ENCODE measurements around the gene DEF6.
A peak's percentile ranks its signal among the peaks of the same experiment; 100 is the strongest.
"Not testable (repeated sequence)": the region's sequence is repeated elsewhere in the genome, so short reads cannot be mapped to it uniquely, and the experiment has no call there.

DEF6 gene

GRCh38 chr6:35295521-35296315, 1.9 kb upstream of the DEF6 start:
- Mint-ChIP-seq H3K9me3 (no peaks in the 10 kb centered on the region), H3K27me3 (no peaks in the 10 kb centered on the region), H3K36me3 (peaks cover 9% of the 10 kb centered on the region), H3K4me3 (no peak overlapping the region), H3K4me1 (peaks cover 32% of the 10 kb centered on the region), H3K27ac (no peak overlapping the region)

- peaks cover 6% of the 10 kb centered on the region for H3K36me3 Mint-ChIP-seq
- H3K4me1 Mint-ChIP-seq, result peaks cover 44% of the 10 kb centered on the region
- peak overlapping the region; percentile 55 for H3K27ac Mint-ChIP-seq
- H3K9me3 Mint-ChIP-seq, result no peaks in the 10 kb centered on the region
- H3K4me3 Mint-ChIP-seq, result peak overlapping the region; percentile 87
- no peaks in the 10 kb centered on the region for H3K27me3 Mint-ChIP-seq
These were observed 552 bp upstream of the DEF6 start for GRCh38 chr6:35296931-35297600.

- Mint-ChIP-seq H3K36me3 (peaks cover 5% of the 10 kb centered on the region), H3K4me1 (peaks cover 60% of the 10 kb centered on the region), H3K27ac (peak overlapping the region; percentile 97), H3K4me3 (peak overlapping the region; percentile 87), H3K9me3 (no peaks in the 10 kb centered on the region), H3K27me3 (no peaks in the 10 kb centered on the region)
These were observed 1.1 kb downstream of the DEF6 start for GRCh38 chr6:35298625-35299140.

DNA sequence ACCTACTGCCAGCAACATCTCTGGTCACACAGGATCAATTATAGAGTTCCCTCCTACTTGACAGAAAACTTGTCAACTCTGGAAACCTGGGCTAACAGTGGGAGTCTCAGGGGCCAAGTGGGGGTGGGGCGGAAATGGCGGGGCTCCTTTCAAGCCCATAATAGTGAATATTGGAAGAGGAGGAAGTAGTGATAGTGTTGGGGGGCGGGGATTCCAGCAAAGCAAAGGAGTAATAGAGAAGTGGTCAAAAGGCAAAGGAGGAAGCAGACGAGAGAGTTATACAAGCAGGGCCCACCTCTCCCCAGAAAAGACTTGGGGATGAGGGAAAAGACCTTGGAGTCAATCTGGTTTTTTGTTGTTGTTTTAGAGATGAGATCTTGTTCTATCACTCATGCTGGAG, 2.1 kb downstream of the DEF6 start:
- Mint-ChIP-seq H3K27me3 (no peaks in the 10 kb centered on the region), H3K27ac (peak overlapping the region; percentile 97), H3K4me1 (peaks cover 63% of the 10 kb centered on the region), H3K36me3 (peaks cover 8% of the 10 kb centered on the region), H3K4me3 (peak overlapping the region; percentile 87), H3K9me3 (no peaks in the 10 kb centered on the region)

DNA sequence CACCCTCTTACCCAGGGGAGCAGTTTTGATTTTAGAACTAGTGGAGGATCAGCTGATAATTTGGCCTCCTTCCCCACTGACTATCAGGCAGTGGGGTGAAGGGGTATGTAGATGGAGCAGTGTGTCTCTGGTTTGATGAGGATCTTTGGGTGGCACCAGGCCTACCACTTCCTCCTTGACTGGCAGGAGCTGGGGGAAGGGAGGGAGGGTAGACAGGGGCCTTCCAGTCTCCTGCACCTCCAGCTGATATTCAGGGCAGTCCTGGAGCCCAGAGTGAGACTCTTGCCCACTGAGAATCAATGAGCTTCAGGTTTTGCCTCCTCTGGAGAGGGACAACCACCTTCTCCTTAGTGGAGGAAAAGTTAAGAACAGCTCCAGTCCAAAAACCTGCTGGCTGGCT, 3.2 kb downstream of the DEF6 start:
- peaks cover 63% of the 10 kb centered on the region for H3K4me1 Mint-ChIP-seq
- no peaks in the 10 kb centered on the region for H3K9me3 Mint-ChIP-seq
- no peaks in the 10 kb centered on the region for H3K27me3 Mint-ChIP-seq
- H3K4me3 Mint-ChIP-seq, result peak overlapping the region; percentile 87
- H3K27ac Mint-ChIP-seq, result peak overlapping the region; percentile 97
- peaks cover 8% of the 10 kb centered on the region for H3K36me3 Mint-ChIP-seq

GRCh38 chr6:35302604-35303241, 5.1 kb downstream of the DEF6 start:
- Mint-ChIP-seq H3K27ac (peak overlapping the region; percentile 97), H3K27me3 (no peaks in the 10 kb centered on the region), H3K4me1 (peaks cover 73% of the 10 kb centered on the region), H3K9me3 (no peaks in the 10 kb centered on the region), H3K36me3 (peaks cover 11% of the 10 kb centered on the region), H3K4me3 (peak overlapping the region; percentile 91)

DNA sequence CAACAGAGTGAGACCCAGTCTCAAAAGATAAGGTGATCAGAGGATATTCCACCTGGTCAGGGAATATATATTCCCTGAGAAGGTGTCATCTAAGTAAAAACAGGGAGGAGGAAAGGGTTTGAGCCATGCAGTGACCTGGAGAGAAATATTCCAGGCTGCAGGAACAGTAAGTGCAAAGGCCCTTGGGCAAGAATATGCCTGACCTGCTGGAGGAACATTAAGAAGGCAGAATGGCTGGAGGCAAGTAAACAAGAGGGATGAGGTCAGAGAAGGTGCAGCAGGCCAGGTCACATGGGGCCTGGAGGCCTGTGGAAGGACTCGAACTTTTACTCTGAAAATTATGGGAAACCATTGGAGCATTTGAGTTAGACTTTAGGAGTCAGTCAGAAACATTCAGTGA, 6.7 kb downstream of the DEF6 start:
- Mint-ChIP-seq H3K27me3 (no peaks in the 10 kb centered on the region), H3K27ac (peak overlapping the region; percentile 97), H3K4me3 (peak overlapping the region; percentile 91), H3K36me3 (peaks cover 14% of the 10 kb centered on the region), H3K9me3 (no peaks in the 10 kb centered on the region), H3K4me1 (peaks cover 79% of the 10 kb centered on the region)

GRCh38 chr6:35305117-35305516, 7.5 kb downstream of the DEF6 start:
- peaks cover 79% of the 10 kb centered on the region for H3K4me1 Mint-ChIP-seq
- no peaks in the 10 kb centered on the region for H3K9me3 Mint-ChIP-seq
- H3K4me3 Mint-ChIP-seq, result no peak overlapping the region
- H3K27me3 Mint-ChIP-seq, result no peaks in the 10 kb centered on the region
- H3K27ac Mint-ChIP-seq, result no peak overlapping the region
- peaks cover 16% of the 10 kb centered on the region for H3K36me3 Mint-ChIP-seq

GRCh38 chr6:35307138-35307537, 9.5 kb downstream of the DEF6 start:
- Mint-ChIP-seq H3K36me3 (peaks cover 16% of the 10 kb centered on the region), H3K4me1 (peaks cover 80% of the 10 kb centered on the region), H3K27ac (peak overlapping the region; percentile 84)
- not testable (repeated sequence) for H3K4me3 Mint-ChIP-seq, H3K27me3 Mint-ChIP-seq, H3K9me3 Mint-ChIP-seq

- Mint-ChIP-seq H3K4me3 (peak overlapping the region; percentile 57), H3K27ac (peak overlapping the region; percentile 96), H3K36me3 (peaks cover 14% of the 10 kb centered on the region), H3K4me1 (peaks cover 80% of the 10 kb centered on the region)
- H3K27me3 Mint-ChIP-seq, H3K9me3 Mint-ChIP-seq: not testable (repeated sequence)
These were observed 10.9 kb downstream of the DEF6 start for GRCh38 chr6:35308543-35308942.

DNA sequence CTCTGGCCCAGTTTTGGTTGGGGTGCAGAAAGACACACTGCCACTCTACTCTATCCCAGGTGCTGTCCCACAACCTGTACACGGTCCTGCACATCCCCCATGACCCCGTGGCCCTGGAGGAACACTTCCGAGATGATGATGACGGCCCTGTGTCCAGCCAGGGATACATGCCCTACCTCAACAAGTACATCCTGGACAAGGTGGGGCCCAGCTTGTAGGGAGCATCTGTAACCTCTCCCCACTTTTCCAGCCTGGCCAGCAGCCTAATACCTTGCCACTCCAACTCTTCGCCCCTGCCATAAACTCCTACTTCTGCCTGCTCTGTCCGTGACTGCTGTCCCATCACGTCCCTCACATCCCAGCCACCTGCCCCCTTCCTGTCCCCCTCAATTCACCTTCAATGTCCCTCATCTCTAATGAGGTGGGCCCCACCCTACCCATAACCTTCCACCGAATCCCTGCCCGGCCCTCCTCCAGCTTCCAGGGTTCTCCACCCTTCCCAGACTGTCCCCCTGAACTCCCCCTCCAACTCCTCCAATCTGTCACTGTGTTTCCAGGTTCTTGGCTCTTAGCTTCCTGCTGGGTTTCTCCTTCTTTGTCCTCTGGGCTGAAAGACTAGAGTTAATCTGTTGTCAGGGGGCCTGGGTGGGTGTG, 12.1 kb downstream of the DEF6 start:
- Mint-ChIP-seq H3K4me3 (peak overlapping the region; percentile 80), H3K36me3 (peaks cover 12% of the 10 kb centered on the region), H3K4me1 (peaks cover 83% of the 10 kb centered on the region), H3K27me3 (no peaks in the 10 kb centered on the region), H3K27ac (peak overlapping the region; percentile 96), H3K9me3 (no peaks in the 10 kb centered on the region)

GRCh38 chr6:35310265-35310831, 12.7 kb downstream of the DEF6 start:
- H3K27me3 Mint-ChIP-seq, result no peaks in the 10 kb centered on the region

DNA sequence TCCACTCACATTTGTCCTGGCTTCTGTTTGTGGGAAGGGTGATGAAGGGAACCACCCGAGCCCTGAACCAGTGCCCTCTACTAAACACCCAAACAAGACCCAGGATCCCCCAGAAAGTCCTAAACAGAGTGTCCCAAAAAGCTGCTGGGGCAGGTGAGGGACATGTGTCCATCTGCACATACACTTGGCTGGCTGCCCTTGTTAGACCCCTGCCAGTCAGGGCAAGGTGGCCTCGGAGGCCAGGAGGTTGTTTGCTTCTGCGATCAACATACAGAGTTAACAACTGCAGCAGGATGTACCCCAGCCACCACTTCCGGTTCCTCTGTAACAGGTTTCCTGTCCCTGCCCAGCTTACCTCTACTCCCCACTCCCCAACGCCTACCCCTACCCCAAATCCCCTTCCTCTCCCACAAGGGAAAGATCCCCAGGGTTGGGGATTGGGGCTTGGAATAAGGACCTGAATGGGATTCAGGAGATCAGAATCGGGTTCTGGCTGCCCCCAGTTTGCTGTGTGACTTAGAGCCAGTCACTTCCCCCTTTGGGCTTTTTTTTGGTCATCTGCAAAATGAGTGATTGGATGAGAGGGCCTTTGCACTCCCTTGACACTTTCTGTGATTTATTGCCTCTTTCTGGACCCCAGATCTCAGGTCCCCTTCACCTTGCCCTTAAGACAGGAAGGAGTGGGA, 13.9 kb downstream of the DEF6 start:
- Mint-ChIP-seq H3K36me3 (peaks cover 11% of the 10 kb centered on the region), H3K4me3 (peak overlapping the region; percentile 80), H3K27ac (peak overlapping the region; percentile 96), H3K27me3 (no peaks in the 10 kb centered on the region), H3K9me3 (no peaks in the 10 kb centered on the region), H3K4me1 (peaks cover 94% of the 10 kb centered on the region)

More at GRCh38 chr6:35310265-35310831, 12.7 kb downstream of the DEF6 start:
- no peaks in the 10 kb centered on the region for H3K9me3 Mint-ChIP-seq
- peak overlapping the region; percentile 96 for H3K27ac Mint-ChIP-seq
- peaks cover 89% of the 10 kb centered on the region for H3K4me1 Mint-ChIP-seq
- peak overlapping the region; percentile 80 for H3K4me3 Mint-ChIP-seq
- peaks cover 12% of the 10 kb centered on the region for H3K36me3 Mint-ChIP-seq

DNA sequence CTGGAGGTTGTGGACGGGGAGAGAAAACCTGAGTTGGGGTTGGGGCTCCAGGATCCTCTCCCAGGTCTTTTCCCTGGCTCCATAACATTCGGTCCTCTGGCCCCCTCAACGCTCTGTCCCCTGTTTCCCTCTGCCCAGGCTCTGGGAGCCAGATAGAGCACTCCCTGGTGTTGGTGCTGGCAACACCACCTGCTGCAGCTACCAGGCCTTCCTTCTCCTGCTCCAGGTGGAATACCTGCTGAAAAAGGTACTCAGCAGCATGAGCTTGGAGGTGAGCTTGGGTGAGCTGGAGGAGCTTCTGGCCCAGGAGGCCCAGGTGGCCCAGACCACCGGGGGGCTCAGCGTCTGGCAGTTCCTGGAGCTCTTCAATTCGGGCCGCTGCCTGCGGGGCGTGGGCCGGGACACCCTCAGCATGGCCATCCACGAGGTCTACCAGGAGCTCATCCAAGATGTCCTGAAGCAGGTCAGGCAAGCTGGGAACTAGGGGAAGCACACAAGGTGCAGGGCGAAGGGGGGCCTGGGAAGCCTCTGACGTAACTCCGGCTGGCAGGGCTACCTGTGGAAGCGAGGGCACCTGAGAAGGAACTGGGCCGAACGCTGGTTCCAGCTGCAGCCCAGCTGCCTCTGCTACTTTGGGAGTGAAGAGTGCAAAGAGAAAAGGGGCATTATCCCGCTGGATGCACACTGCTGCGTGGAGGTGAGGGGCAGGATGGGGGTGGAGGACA, 14.6 kb downstream of the DEF6 start:
- Mint-ChIP-seq H3K4me3 (peak overlapping the region; percentile 80), H3K27me3 (no peaks in the 10 kb centered on the region), H3K4me1 (peaks cover 94% of the 10 kb centered on the region), H3K27ac (peak overlapping the region; percentile 96), H3K9me3 (no peaks in the 10 kb centered on the region), H3K36me3 (peaks cover 12% of the 10 kb centered on the region)
